ENCODE results near the gene ORM2. TPM values are rescaled to one million over a fixed set of nuclear protein-coding genes. Genes with fewer than 3 reads are reported as not detected.
"Not testable (repeated sequence)": the region's sequence is repeated elsewhere in the genome, so short reads cannot be mapped to it uniquely, and the experiment has no call there.

ORM2 gene
- total RNA-seq, 4 donors from 2014 or later, result not detected

DNA sequence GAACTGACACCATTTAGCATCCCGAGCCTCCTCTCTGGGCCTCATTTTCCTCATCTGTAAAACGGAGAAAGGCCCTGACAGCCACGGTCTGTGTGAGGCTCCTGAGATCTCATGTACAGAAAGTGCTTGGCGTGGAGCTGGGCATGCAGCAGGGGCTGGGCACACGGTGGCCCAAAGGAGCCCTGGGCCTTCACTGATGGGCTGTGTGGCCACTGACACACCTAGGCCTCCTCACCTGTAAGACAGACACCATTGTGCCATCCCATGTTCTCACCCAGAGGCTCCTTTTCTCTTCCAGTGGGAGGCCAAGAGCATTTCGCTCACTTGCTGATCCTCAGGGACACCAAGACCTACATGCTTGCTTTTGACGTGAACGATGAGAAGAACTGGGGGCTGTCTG is 5.2 kb upstream of the ORM2 start:
- H3K9me3 ChIP-seq, result no peaks in the 10 kb centered on the region
- no peak for TF ChIP-seq POLR2A (IDR thresholded peaks at IDR 0.05)
- TF ChIP-seq, protein P1, sequence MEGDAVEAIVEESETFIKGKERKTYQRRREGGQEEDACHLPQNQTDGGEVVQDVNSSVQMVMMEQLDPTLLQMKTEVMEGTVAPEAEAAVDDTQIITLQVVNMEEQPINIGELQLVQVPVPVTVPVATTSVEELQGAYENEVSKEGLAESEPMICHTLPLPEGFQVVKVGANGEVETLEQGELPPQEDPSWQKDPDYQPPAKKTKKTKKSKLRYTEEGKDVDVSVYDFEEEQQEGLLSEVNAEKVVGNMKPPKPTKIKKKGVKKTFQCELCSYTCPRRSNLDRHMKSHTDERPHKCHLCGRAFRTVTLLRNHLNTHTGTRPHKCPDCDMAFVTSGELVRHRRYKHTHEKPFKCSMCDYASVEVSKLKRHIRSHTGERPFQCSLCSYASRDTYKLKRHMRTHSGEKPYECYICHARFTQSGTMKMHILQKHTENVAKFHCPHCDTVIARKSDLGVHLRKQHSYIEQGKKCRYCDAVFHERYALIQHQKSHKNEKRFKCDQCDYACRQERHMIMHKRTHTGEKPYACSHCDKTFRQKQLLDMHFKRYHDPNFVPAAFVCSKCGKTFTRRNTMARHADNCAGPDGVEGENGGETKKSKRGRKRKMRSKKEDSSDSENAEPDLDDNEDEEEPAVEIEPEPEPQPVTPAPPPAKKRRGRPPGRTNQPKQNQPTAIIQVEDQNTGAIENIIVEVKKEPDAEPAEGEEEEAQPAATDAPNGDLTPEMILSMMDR (IDR thresholded peaks at IDR 0.05), result no peak
- H3K36me3 ChIP-seq, result no peaks in the 10 kb centered on the region
- peaks cover 0 to 40% (median 0%) of the 10 kb centered on the region in 4 donors for H3K27me3 ChIP-seq
- 89 to 96% methylated on average over 4 to 5 of the region's 8 CpGs for WGBS, 2 donors
- no peak overlapping the region for H3K4me3 ChIP-seq
- intact Hi-C loops (cut with DNase I), result no loop called here
- no peak overlapping the region for H3K27ac ChIP-seq
- H3K4me1 ChIP-seq, result no peaks in the 10 kb centered on the region
- DNase-seq, result no peak

DNA sequence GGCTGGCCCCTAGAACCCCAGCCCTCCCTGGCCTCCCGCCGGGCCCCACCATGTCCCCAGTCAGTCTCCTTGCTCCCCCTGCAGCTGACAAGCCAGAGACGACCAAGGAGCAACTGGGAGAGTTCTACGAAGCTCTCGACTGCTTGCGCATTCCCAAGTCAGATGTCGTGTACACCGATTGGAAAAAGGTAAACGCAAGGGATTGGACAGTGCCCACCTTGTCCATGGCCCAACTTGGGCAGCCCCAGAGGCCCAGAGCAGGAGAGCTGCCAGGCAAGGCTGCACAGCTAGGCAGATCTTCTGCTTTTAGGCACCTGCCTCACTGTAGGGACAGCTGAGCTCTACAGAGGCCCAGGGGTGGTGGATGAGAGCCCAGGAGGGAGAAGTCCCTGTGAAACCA is 4.7 kb upstream of the ORM2 start:
- H3K27me3 ChIP-seq, result peaks cover 0 to 39% (median 0%) of the 10 kb centered on the region in 4 donors
- H3K4me3 ChIP-seq; intact Hi-C loops (cut with DNase I); DNase-seq; H3K36me3 ChIP-seq; H3K27ac ChIP-seq; H3K4me1 ChIP-seq; H3K9me3 ChIP-seq: not testable (repeated sequence)
- WGBS, 2 donors, result no CpG with 5 or more reads among the region's 9 CpGs

DNA sequence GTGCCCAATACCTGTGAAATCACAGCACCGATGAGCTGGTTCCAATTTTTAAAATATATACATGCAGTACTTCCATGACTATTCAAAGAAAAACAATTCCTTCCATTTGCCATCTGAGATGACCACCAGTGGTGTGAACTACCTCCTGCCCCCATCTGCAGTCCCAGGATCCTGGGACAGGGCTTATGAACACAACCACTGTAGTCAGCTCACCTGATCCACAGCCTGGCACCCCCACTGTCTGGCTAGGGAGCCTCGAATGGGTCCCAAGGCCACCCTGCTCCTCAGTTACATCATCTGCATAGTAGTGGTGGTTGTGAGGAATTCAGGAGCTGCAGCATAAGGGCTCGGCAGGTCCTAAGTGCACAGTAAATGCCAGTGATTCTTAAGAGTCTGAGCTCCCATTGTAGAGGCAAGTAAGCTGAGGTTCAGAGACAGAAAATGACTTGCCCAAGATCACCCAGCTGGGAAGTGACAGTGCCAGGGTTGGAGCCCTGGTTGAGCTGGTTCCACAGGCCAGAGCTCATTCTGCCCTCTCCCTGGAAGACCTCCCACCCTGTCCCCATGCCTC is 3.9 kb upstream of the ORM2 start:
- H3K36me3 ChIP-seq; H3K4me1 ChIP-seq; H3K9me3 ChIP-seq; H3K27ac ChIP-seq; H3K4me3 ChIP-seq; DNase-seq; intact Hi-C loops (cut with DNase I): not testable (repeated sequence)
- peaks cover 0 to 32% (median 0%) of the 10 kb centered on the region in 4 donors for H3K27me3 ChIP-seq
- WGBS, 2 donors, result 83 to 100% methylated on average over 2 of the region's 3 CpGs

DNA sequence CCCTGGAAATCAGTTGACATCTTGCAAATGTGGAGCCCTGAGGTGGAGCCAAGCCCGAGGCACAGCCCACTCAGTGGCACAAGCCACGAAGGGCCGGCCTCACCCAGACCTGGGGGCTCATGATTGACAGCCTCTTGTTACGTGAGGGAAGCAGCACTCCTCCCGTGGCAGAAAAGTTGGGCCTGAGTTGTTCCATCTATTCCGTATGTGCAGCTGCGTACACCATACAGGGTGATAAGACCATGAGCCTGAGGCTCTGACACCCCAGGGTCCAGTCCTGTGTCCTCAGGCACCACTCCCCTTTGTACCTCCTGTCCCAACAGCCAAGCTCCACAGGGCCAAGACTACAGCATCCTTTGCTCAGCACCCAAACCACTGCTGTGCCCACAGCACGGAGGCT is 1.9 kb upstream of the ORM2 start:
- DNase-seq, result no peak
- WGBS, 2 donors, result 87 to 88% methylated on average over 4 to 6 of the region's 8 CpGs
- H3K9me3 ChIP-seq, result no peaks in the 10 kb centered on the region
- H3K4me3 ChIP-seq, result no peak overlapping the region
- TF ChIP-seq, protein P1 (IDR thresholded peaks at IDR 0.05), result no peak
- no peak for TF ChIP-seq POLR2A (IDR thresholded peaks at IDR 0.05)
- intact Hi-C loops (cut with DNase I), result no loop called here
- H3K27ac ChIP-seq, result no peak overlapping the region
- H3K27me3 ChIP-seq, result peaks cover 0 to 29% (median 0%) of the 10 kb centered on the region in 4 donors
- H3K36me3 ChIP-seq, result no peaks in the 10 kb centered on the region
- no peaks in the 10 kb centered on the region for H3K4me1 ChIP-seq

DNA sequence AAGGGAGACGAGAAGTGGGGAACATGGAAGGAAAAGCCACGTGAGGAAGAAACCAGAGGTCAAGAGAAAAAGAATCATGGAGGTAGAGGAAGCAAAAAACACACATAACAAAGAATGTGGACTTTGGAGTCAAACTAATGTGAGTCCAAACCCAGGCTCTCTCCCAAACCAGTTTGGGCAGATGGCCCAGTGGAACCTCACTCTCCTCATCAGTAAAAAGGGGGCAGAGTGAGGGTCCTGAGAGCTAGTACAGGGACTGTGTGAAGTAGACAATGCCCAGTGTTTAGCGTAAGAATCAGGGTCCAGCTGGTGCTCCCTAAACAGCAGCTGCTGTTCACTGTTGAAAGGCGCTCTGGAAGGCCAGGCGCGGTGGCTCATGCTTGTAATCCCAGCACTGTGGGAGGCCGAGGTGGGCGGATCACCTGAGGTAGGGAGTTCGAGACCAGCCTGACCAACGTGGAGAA is 1.3 kb upstream of the ORM2 start:
- 67 to 80% methylated on average over 4 to 8 of the region's 10 CpGs for WGBS, 2 donors
- H3K9me3 ChIP-seq; DNase-seq; intact Hi-C loops (cut with DNase I); H3K4me3 ChIP-seq; H3K36me3 ChIP-seq; H3K27ac ChIP-seq; H3K4me1 ChIP-seq: not testable (repeated sequence)
- H3K27me3 ChIP-seq, result peaks cover 0 to 29% (median 0%) of the 10 kb centered on the region in 4 donors

DNA sequence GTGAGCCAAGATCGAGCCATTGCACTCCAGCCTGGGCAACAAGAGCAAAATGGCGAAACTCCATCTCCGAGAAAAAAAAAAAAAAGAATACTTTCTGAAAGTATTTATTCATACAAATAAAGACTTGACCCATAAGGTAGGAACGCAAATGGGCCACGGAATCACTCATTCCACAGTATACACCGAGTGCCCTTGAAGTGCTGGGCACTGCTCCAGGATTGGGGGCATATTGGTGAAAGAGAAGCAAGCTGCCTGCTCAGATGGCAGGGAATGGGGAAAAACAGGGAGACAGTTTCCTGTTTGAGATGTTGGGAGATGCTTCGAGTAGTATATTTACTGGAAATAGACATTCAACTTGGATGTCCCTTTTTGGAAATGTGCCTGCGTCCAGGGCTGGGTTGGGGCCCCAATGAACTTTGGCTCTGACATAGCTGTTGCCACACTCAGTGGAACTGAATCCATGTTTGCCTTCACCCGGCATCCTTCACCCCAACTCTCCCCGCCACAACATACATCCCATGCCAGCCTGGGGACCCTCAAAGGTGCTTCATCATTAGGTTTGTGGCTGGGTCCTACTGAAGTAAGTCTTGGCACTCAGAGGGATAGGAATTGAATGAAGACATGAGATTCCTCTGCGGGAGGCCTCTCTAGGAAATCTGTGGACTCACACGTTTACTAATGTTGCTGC is 588 bp upstream of the ORM2 start:
- peaks cover 0 to 27% (median 0%) of the 10 kb centered on the region in 4 donors for H3K27me3 ChIP-seq
- H3K4me1 ChIP-seq; H3K9me3 ChIP-seq; intact Hi-C loops (cut with DNase I); H3K36me3 ChIP-seq; H3K4me3 ChIP-seq; H3K27ac ChIP-seq; DNase-seq: not testable (repeated sequence)
- WGBS, 2 donors, result 78 to 87% methylated on average over 8 to 9 of the region's 12 CpGs

DNA sequence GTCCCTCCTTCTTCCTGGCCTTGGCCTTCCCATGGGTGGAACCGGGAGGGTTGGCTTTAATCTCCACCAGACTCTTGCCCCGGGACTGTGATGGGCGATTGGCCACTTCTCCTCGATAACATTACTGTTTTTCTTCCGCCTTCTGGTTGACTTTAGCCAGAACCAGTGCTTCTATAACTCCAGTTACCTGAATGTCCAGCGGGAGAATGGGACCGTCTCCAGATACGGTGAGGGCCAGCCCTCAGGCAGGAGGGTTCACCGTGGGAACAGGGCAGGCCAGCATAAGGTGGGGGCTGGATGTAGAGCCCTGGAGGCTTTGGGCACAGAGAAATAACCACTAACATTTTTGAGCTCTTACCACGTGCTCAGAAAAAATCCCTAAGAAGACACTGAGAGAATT is 967 bp downstream of the ORM2 start:
- no peaks in the 10 kb centered on the region for H3K36me3 ChIP-seq
- peaks cover 0 to 21% (median 0%) of the 10 kb centered on the region in 4 donors for H3K27me3 ChIP-seq
- H3K4me3 ChIP-seq, result no peak overlapping the region
- H3K4me1 ChIP-seq, result no peaks in the 10 kb centered on the region
- intact Hi-C loops (cut with DNase I), result no loop called here
- 59% methylated on average over 4 to 7 of the region's 10 CpGs for WGBS, 2 donors
- DNase-seq, result no peak
- TF ChIP-seq POLR2A (IDR thresholded peaks at IDR 0.05), result no peak
- TF ChIP-seq, protein P1 (IDR thresholded peaks at IDR 0.05), result no peak
- H3K27ac ChIP-seq, result no peak overlapping the region
- H3K9me3 ChIP-seq, result no peaks in the 10 kb centered on the region

DNA sequence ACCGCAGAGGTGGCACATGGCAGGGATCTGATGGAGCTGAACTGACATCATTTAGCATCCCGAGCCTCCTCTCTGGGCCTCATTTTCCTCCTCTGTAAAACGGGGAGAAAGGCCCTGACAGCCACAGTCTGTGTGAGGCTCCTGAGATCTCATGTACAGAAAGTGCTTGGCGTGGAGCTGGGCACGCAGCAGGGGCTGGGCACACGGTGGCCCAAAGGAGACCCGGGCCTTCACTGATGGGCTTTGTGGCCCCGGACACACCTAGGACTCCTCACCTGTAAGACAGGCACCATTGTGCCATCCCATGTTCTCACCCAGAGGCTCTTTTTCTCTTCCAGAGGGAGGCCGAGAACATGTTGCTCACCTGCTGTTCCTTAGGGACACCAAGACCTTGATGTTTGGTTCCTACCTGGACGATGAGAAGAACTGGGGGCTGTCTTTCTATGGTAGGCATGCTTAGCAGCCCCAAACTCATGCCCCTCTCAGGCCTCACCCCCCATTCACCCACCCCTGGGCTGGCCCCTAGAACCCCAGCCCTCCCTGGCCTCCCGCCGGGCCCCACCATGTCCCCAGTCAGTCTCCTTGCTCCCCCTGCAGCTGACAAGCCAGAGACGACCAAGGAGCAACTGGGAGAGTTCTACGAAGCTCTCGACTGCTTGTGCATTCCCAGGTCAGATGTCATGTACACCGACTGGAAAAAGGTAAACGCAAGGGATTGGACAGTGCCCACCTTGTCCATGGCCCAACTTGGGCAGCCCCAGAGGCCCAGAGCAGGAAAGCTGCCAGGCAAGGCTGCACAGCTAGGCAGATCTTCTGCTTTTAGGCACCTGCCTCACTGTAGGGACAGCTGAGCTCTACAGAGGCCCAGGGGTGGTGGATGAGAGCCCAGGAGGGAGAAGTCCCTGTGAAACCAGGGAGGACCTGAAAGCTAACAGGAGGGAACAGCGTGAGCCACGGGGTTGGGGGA is 1.8 kb downstream of the ORM2 start:
- H3K4me1 ChIP-seq; H3K27ac ChIP-seq; H3K36me3 ChIP-seq; DNase-seq; H3K4me3 ChIP-seq; H3K9me3 ChIP-seq; intact Hi-C loops (cut with DNase I): not testable (repeated sequence)
- 82 to 100% methylated on average over 1 to 10 of the region's 19 CpGs for WGBS, 2 donors
- H3K27me3 ChIP-seq, result peaks cover 0 to 21% (median 0%) of the 10 kb centered on the region in 4 donors

DNA sequence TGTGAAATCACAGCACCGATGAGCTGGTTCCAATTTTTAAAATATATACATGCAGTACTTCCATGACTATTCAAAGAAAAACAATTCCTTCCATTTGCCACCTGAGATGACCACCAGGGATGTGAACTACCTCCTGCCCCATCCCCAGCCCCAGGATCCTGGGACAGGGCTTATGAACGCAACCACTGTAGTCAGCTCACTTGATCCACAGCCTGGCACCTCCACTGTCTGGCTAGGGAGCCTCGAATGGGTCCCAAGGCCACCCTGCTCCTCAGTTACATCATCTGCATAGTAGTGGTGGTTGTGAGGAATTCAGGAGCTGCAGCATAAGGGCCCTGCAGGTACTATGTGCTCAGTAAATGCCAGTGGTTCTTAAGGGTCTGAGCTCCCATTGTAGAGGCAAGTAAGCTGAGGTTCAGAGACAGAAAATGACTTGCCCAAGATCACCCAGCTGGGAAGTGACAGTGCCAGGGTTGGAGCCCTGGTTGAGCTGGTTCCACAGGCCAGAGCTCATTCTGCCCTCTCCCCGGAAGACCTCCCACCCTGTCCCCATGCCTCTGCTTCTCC is 2.9 kb downstream of the ORM2 start:
- Histone ChIP-seq H3K27me3 (peaks cover 0 to 20% (median 0%) of the 10 kb centered on the region in 4 donors), H3K36me3 (peaks cover 7 to 19% (median 10%) of the 10 kb centered on the region in 3 donors)
- DNase-seq; H3K9me3 ChIP-seq; intact Hi-C loops (cut with DNase I); H3K27ac ChIP-seq; H3K4me1 ChIP-seq; H3K4me3 ChIP-seq: not testable (repeated sequence)
- 89% methylated on average over 1 to 2 of the region's 4 CpGs for WGBS, 2 donors

Data from esophagus squamous epithelium (tissue), 5 donors.